ENCODE measurements around the gene CCDC146.
A peak's percentile ranks its signal among the peaks of the same experiment; 100 is the strongest.
"Not testable (repeated sequence)": the region's sequence is repeated elsewhere in the genome, so short reads cannot be mapped to it uniquely, and the experiment has no call there.

CCDC146 gene

GRCh38 chr7:77331938-77332695 is 209.7 kb downstream of the CCDC146 start:
- DNase-seq = peak; percentile 21

GRCh38 chr7:77334039-77334438 is 211.6 kb downstream of the CCDC146 start:
- DNase-seq = not testable (repeated sequence)

- DNase-seq = no peak
Observed at GRCh38 chr7:77335581-77335980, 213.2 kb downstream of the CCDC146 start.

GRCh38 chr7:77337456-77337990 is 215.1 kb downstream of the CCDC146 start:
- DNase-seq = no peak

- no peak for DNase-seq
Observed at GRCh38 chr7:77338260-77338659, 215.8 kb downstream of the CCDC146 start.

GRCh38 chr7:77338883-77339629 is 216.6 kb downstream of the CCDC146 start:
- no peak for DNase-seq

GRCh38 chr7:77339726-77340125 is 217.3 kb downstream of the CCDC146 start:
- DNase-seq = no peak
